ENCODE results near the gene DCUN1D5. TPM values are rescaled to one million over a fixed set of nuclear protein-coding genes. Genes with fewer than 3 reads are reported as not detected.

Gene DCUN1D5
- 57.8 to 68.3 TPM (median 62.1 TPM) in 5 replicates for total RNA-seq (2022; extraction: Qiagen RNA extraction)

GRCh38 chr11:103091801-103092524 is at the start of gene DCUN1D5:
TSS of gene DCUN1D5 (minus strand) at chr11:103092160. CDS start at chr11:103091872, 288 bp downstream.

GRCh38 chr11:103108933-103109817 is 17.2 kb upstream of the DCUN1D5 start, which contains the start of gene DYNC2H1:
TSS of gene DYNC2H1 (plus strand) at chr11:103109426. CDS start at chr11:103109575, 149 bp downstream.

Other genes starting within 250 kb of the DCUN1D5 start
- gene MMP3, start 248.6 kb downstream of the DCUN1D5 start, total RNA-seq (2022; extraction: Qiagen RNA extraction) = 0.46 to 0.47 TPM in 2 of 5 replicates, not detected in the others
- 0.04 to 0.12 TPM (median 0.08 TPM) in 4 of 5 replicates, not detected in the other for gene MMP12, start 217.2 kb downstream of the DCUN1D5 start, total RNA-seq (2022; extraction: Qiagen RNA extraction)
- gene MMP13, start 136.4 kb downstream of the DCUN1D5 start, total RNA-seq (2022; extraction: Qiagen RNA extraction) = not detected in 5 replicates
- gene DYNC2H1, start 17.3 kb upstream of the DCUN1D5 start, total RNA-seq (2022; extraction: Qiagen RNA extraction) = 5.1 to 6.3 TPM (median 6.1 TPM) in 5 replicates